ENCODE results near the gene SGSM2.
A peak's percentile ranks its signal among the peaks of the same experiment; 100 is the strongest.

The SGSM2 gene

DNA sequence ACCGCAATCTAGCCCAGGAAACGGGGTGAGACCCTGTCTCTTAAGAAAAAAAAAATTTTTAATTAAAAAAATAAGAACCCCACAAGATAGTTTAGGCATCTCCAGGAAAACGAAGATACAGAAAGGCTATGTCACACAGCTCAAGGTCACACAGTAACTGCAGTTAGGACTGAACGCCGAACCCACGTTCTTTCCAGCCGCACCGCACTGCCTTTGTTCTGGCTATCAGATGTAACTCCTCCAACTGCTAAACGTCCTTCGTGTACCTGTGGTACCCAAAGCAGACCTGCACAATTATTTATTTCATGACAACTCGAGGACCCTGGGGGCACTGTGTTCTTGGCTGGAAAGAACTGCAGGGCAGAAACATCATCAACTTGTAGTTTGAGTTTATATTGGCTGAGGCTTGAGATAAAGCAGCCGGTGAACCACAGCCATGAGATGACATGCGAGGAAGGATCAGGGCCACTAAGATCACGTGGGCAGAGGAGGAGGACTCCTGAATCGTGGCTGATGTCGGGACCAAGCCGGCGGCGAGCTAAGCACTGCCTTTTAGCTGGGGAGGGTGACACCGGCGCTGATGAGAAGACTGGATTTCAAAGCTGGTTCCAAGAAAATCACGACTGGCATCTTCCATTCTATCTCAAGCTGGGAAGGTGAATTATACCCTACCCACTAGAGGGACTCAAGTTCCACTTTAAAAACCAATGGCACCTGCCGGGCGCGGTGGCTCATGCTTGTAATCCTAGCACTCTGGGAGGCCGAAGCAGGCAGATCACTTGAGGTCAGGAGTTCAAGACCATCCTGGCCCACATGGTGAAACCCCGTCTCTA lies 84.2 kb downstream of the SGSM2 start:
- TF ChIP-seq CREB1 (IDR thresholded peaks at IDR 0.05; ENCODE audit: low read depth) (no peak), FOXM1 (IDR thresholded peaks at IDR 0.05; ENCODE audit: borderline replicate concordance, low read depth) (no peak), TEAD4 (IDR thresholded peaks at IDR 0.05) (no peak), RAD21 (IDR thresholded peaks at IDR 0.05; ENCODE audit: low read depth) (peak; percentile 42; the same call in 1 of the 2 replicates)

DNA sequence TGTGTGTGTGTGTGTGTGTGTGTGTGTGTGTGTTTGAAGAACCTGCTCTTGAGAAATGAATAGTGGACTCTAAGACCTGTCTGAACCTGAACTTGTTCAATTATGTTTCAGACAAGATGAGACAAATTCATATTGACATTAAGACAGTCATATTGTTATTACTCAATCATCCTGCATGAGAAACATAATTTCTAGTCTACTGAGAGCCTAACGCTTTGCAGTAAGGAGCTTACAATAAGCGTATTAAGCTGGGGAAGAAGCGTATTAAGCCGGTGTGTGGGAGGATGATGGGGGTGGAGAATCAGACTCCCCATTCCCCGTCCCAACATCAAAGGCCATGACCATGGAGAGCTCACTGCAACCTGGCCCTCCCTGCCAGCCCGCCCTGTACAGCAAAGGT lies 86.0 kb downstream of the SGSM2 start:
- TF ChIP-seq NFIC (IDR thresholded peaks at IDR 0.05) (no peak), CREB1 (IDR thresholded peaks at IDR 0.05; ENCODE audit: low read depth) (no peak), EGR1 (IDR thresholded peaks at IDR 0.05) (no peak), USF1 (IDR thresholded peaks at IDR 0.05) (no peak), EP300 (IDR thresholded peaks at IDR 0.05; ENCODE audit: borderline replicate concordance) (no peak), RAD21 (IDR thresholded peaks at IDR 0.05; ENCODE audit: low read depth) (no peak), MAX (IDR thresholded peaks at IDR 0.05) (no peak), ZBTB7A (IDR thresholded peaks at IDR 0.05; ENCODE audit: low read depth) (no peak), TCF12 (IDR thresholded peaks at IDR 0.05; ENCODE audit: low read depth) (no peak), TEAD4 (IDR thresholded peaks at IDR 0.05) (no peak), CEBPB (IDR thresholded peaks at IDR 0.05) (no peak), YY1 (IDR thresholded peaks at IDR 0.05; ENCODE audit: low read depth) (no peak), FOXM1 (IDR thresholded peaks at IDR 0.05; ENCODE audit: borderline replicate concordance, low read depth) (no peak), TAF1 (IDR thresholded peaks at IDR 0.05; ENCODE audit: low read depth) (no peak)
- TF ChIP-seq, protein P1, sequence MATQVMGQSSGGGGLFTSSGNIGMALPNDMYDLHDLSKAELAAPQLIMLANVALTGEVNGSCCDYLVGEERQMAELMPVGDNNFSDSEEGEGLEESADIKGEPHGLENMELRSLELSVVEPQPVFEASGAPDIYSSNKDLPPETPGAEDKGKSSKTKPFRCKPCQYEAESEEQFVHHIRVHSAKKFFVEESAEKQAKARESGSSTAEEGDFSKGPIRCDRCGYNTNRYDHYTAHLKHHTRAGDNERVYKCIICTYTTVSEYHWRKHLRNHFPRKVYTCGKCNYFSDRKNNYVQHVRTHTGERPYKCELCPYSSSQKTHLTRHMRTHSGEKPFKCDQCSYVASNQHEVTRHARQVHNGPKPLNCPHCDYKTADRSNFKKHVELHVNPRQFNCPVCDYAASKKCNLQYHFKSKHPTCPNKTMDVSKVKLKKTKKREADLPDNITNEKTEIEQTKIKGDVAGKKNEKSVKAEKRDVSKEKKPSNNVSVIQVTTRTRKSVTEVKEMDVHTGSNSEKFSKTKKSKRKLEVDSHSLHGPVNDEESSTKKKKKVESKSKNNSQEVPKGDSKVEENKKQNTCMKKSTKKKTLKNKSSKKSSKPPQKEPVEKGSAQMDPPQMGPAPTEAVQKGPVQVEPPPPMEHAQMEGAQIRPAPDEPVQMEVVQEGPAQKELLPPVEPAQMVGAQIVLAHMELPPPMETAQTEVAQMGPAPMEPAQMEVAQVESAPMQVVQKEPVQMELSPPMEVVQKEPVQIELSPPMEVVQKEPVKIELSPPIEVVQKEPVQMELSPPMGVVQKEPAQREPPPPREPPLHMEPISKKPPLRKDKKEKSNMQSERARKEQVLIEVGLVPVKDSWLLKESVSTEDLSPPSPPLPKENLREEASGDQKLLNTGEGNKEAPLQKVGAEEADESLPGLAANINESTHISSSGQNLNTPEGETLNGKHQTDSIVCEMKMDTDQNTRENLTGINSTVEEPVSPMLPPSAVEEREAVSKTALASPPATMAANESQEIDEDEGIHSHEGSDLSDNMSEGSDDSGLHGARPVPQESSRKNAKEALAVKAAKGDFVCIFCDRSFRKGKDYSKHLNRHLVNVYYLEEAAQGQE (IDR thresholded peaks at IDR 0.05; ENCODE audit: low read depth): no peak

- no peak for TF ChIP-seq MAX (IDR thresholded peaks at IDR 0.05)
- no peak for TF ChIP-seq FOXM1 (IDR thresholded peaks at IDR 0.05; ENCODE audit: borderline replicate concordance, low read depth)
- TF ChIP-seq CEBPB (IDR thresholded peaks at IDR 0.05): no peak
- TF ChIP-seq TEAD4 (IDR thresholded peaks at IDR 0.05): no peak
- TF ChIP-seq EP300 (IDR thresholded peaks at IDR 0.05; ENCODE audit: borderline replicate concordance): no peak
- no peak for TF ChIP-seq USF1 (IDR thresholded peaks at IDR 0.05)
- no peak for TF ChIP-seq CREB1 (IDR thresholded peaks at IDR 0.05; ENCODE audit: low read depth)
- no peak for TF ChIP-seq NFIC (IDR thresholded peaks at IDR 0.05)
- TF ChIP-seq ZBTB7A (IDR thresholded peaks at IDR 0.05; ENCODE audit: low read depth): no peak
- TF ChIP-seq, protein P1 (IDR thresholded peaks at IDR 0.05; ENCODE audit: low read depth): no peak
- TF ChIP-seq YY1 (IDR thresholded peaks at IDR 0.05; ENCODE audit: low read depth): no peak
- no peak for TF ChIP-seq EGR1 (IDR thresholded peaks at IDR 0.05)
- TF ChIP-seq TAF1 (IDR thresholded peaks at IDR 0.05; ENCODE audit: low read depth): no peak
- no peak for TF ChIP-seq TCF12 (IDR thresholded peaks at IDR 0.05; ENCODE audit: low read depth)
- TF ChIP-seq RAD21 (IDR thresholded peaks at IDR 0.05; ENCODE audit: low read depth): no peak
Observed at GRCh38 chr17:2427215-2427614, 89.9 kb downstream of the SGSM2 start.

GRCh38 chr17:2427910-2428309 lies 90.6 kb downstream of the SGSM2 start:
- TF ChIP-seq EGR1 (IDR thresholded peaks at IDR 0.05) (no peak), EP300 (IDR thresholded peaks at IDR 0.05; ENCODE audit: borderline replicate concordance) (no peak)

Measured in Ishikawa (cell line).